Cardiac fibroblast (primary cell): ENCODE results near the gene ABCA13.

ENCODE experiments used
- DNase-seq, 2 donors: peaks; one replicate each; pipeline versions ENCODE4 v3.0.0 to v3.0.0-alpha.2; 2010; ENCODE audit warnings: low read depth in 2 of 2
- H3K4me3 ChIP-seq, 2 donors: replicated peaks in 1 of 2; 1 replicate in 1 of 2; 2 replicates in 1 of 2; pipeline ENCODE4 v1.5.1; 2011; ENCODE audit warnings: low read depth in 2 of 2, low read length in 2 of 2, mild to moderate bottlenecking in 2 of 2, moderate library complexity in 1 of 2
- CTCF ChIP-seq: IDR thresholded peaks from one replicate; pipeline ENCODE4 v1.5.1; 2011; ENCODE audit warnings: low read depth, mild to moderate bottlenecking, low read length, inconsistent platforms

ABCA13 gene

GRCh38 chr7:48285373-48285772, 114.1 kb downstream of the ABCA13 start:
- peak in 1 of 2 donors; percentile 42 for DNase-seq
- TF ChIP-seq CTCF: no peak
- H3K4me3 ChIP-seq: no peak overlapping the region

- TF ChIP-seq CTCF: no peak
- no peak for DNase-seq
- H3K4me3 ChIP-seq: no peak overlapping the region
Measured at GRCh38 chr7:48286836-48287235, 115.6 kb downstream of the ABCA13 start.

GRCh38 chr7:48289656-48290055, 118.4 kb downstream of the ABCA13 start:
- H3K4me3 ChIP-seq: no peak overlapping the region
- no peak for TF ChIP-seq CTCF
- DNase-seq: no peak

- no peak for TF ChIP-seq CTCF
- no peak overlapping the region for H3K4me3 ChIP-seq
- no peak for DNase-seq
Measured at GRCh38 chr7:48292949-48293348, 121.7 kb downstream of the ABCA13 start.

- no peak for TF ChIP-seq CTCF
- no peak for DNase-seq
- no peak overlapping the region for H3K4me3 ChIP-seq
Measured at GRCh38 chr7:48295296-48295971, 124.2 kb downstream of the ABCA13 start.

- DNase-seq: no peak
Measured at GRCh38 chr7:48296966-48297365, 125.7 kb downstream of the ABCA13 start.

More at GRCh38 chr7:48296966-48297365, 125.7 kb downstream of the ABCA13 start:
- no peak overlapping the region for H3K4me3 ChIP-seq
- no peak for TF ChIP-seq CTCF
